ENCODE data around the gene DPEP1.

The DPEP1 gene

GRCh38 chr16:89598199-89598598 lies 15.2 kb upstream of the DPEP1 start:
- no peak for DNase-seq (ENCODE audit: low read depth, low spot score)

- no peak for DNase-seq (ENCODE audit: low read depth, low spot score)
Observed at GRCh38 chr16:89599451-89599858, 14.0 kb upstream of the DPEP1 start.

GRCh38 chr16:89599902-89600301 lies 13.5 kb upstream of the DPEP1 start:
- no peak for DNase-seq (ENCODE audit: low read depth, low spot score)

- no peak for DNase-seq (ENCODE audit: low read depth, low spot score)
Observed at GRCh38 chr16:89600427-89600826, 13.0 kb upstream of the DPEP1 start.

- DNase-seq (ENCODE audit: low read depth, low spot score), result no peak
Observed at GRCh38 chr16:89600956-89601355, 12.5 kb upstream of the DPEP1 start.

GRCh38 chr16:89601906-89602272 lies 11.6 kb upstream of the DPEP1 start:
- DNase-seq (ENCODE audit: low read depth, low spot score), result no peak

GRCh38 chr16:89602273-89602951 lies 11.0 kb upstream of the DPEP1 start:
- DNase-seq (ENCODE audit: low read depth, low spot score), result peak; percentile 86

GRCh38 chr16:89602952-89603590 lies 10.4 kb upstream of the DPEP1 start:
- DNase-seq (ENCODE audit: low read depth, low spot score), result no peak

GRCh38 chr16:89604764-89605163 lies 8.7 kb upstream of the DPEP1 start:
- DNase-seq (ENCODE audit: low read depth, low spot score), result no peak

- no peak for DNase-seq (ENCODE audit: low read depth, low spot score)
Observed at GRCh38 chr16:89605186-89605970, 8.1 kb upstream of the DPEP1 start.

GRCh38 chr16:89606006-89606405 lies 7.4 kb upstream of the DPEP1 start:
- DNase-seq (ENCODE audit: low read depth, low spot score), result no peak

GRCh38 chr16:89607453-89607852 lies 6.0 kb upstream of the DPEP1 start:
- no peak for DNase-seq (ENCODE audit: low read depth, low spot score)

- no peak for DNase-seq (ENCODE audit: low read depth, low spot score)
Observed at GRCh38 chr16:89607937-89608740, 5.3 kb upstream of the DPEP1 start.

GRCh38 chr16:89610108-89610453 lies 3.4 kb upstream of the DPEP1 start:
- no peak for DNase-seq (ENCODE audit: low read depth, low spot score)

- no peak for DNase-seq (ENCODE audit: low read depth, low spot score)
Observed at GRCh38 chr16:89612415-89613166, 851 bp upstream of the DPEP1 start.

- DNase-seq (ENCODE audit: low read depth, low spot score), result no peak
Observed at GRCh38 chr16:89613954-89614459, 565 bp downstream of the DPEP1 start.

- no peak for DNase-seq (ENCODE audit: low read depth, low spot score)
Observed at GRCh38 chr16:89615176-89615575, 1.7 kb downstream of the DPEP1 start.

GRCh38 chr16:89615596-89616090 lies 2.2 kb downstream of the DPEP1 start:
- peak; percentile 53 for DNase-seq (ENCODE audit: low read depth, low spot score)

- no peak for DNase-seq (ENCODE audit: low read depth, low spot score)
Observed at GRCh38 chr16:89616623-89617022, 3.2 kb downstream of the DPEP1 start.

- DNase-seq (ENCODE audit: low read depth, low spot score), result no peak
Observed at GRCh38 chr16:89617036-89617435, 3.6 kb downstream of the DPEP1 start.
